Fibroblast of gingiva (primary cell): ENCODE measurements around the gene SMC4.
"Not testable (repeated sequence)": the region's sequence is repeated elsewhere in the genome, so short reads cannot be mapped to it uniquely, and the experiment has no call there.

Source experiments
- DNase-seq: peaks from one replicate; pipeline ENCODE4 v3.0.0-alpha.2; 2011; ENCODE audit warnings: low read depth

SMC4 gene

DNA sequence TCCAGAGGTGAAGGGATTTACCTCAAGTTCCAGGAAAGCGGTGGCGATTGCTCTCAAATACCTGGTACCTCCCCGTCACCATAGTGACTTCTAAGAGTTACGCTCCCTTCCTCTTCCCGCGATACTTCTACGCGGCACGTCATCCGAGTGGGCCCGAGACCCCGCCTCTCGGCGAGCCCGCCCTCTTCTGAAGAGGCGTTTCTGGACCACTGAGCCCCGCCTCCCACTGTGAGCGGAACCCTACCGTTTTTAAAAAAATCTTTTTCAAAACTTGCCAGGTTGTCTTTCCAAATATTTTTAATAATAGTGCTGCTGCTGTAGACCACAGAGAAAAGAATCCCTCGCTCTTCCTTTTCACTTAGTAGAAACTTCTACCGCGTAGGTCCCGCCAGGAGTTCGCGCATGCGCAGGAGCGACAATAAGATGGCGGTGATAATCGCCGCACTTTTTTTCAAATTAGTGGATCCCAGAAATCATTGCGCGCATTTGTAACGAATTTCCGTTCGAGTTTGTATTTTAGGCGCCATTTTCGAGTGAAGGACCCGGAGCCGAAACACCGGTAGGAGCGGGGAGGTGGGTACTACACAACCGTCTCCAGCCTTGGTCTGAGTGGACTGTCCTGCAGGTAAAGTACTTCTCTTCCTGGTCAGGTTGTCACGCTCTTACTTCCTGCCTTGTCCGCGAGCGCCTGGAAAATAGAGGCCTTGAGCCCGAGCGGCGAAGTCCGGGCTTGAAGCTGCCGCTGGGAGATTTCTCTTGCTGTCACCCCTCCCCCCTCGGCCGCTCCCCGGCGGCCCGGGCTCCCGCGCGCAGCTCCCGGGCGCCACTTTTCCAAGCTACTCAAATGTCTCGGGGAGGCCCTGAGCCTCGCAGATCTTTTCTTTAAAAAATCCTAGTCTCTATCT, at the start of gene SMC4, which contains the start of gene IFT80:
TSS of gene SMC4 (plus strand) at position 526 of the 905 bp plus-strand sequence. CDS start 1,177 bp downstream, outside the sequence.
TSS of gene IFT80 (minus strand) at position 101 of the 905 bp plus-strand sequence. CDS start 14,625 bp downstream, outside the sequence.
- peak; percentile 96 for DNase-seq

GRCh38 chr3:160355826-160356225, 43.6 kb upstream of the SMC4 start:
- DNase-seq = no peak

GRCh38 chr3:160362896-160363295, 36.6 kb upstream of the SMC4 start:
- not testable (repeated sequence) for DNase-seq

- no peak for DNase-seq
Observed at GRCh38 chr3:160365869-160366522, 33.5 kb upstream of the SMC4 start.

- DNase-seq = no peak
Observed at GRCh38 chr3:160368804-160369203, 30.6 kb upstream of the SMC4 start.

GRCh38 chr3:160369784-160370183, 29.7 kb upstream of the SMC4 start:
- no peak for DNase-seq

DNA sequence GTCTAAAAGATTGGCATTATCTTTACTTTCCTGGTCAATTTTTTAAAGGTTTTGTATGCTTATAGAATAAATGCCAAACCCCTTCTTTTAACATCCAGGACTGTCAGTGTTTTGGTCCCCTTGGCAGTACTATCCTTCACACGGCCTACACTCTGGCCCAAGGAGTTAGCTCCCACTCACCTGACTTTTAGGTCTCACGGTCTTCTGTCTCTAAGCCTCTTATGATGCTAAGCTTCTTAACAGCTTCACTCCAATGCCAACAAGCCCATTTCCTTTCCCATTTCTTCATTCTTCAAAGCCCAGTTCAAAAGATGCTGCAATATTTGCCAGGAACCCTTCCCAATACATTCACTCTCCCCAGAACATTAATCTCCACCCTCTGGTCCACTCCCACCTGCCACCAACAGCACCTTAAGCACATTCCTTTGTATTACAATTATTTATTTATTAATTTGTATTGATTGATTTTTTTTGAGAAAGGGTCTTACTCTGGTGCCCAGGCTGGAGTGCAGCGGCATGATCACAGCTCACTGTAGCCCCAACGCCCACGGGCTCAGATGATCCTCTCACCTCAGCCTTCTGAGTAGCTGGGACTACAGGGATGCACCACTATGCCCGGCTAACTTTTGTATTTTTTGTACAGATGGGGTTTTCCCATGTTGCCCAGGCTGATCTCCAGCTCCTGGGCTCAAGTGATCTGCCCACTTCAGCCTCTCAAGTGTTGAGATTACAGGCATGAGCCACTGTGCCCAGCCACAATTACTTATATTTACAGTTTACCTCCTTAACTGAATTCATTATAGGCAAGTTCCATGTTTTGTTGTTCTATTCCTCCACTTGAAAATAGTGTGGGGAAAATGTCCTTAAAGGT, 28.2 kb upstream of the SMC4 start:
- DNase-seq = no peak

- DNase-seq = peak; percentile 82
Observed at GRCh38 chr3:160372780-160373179, 26.7 kb upstream of the SMC4 start.

DNA sequence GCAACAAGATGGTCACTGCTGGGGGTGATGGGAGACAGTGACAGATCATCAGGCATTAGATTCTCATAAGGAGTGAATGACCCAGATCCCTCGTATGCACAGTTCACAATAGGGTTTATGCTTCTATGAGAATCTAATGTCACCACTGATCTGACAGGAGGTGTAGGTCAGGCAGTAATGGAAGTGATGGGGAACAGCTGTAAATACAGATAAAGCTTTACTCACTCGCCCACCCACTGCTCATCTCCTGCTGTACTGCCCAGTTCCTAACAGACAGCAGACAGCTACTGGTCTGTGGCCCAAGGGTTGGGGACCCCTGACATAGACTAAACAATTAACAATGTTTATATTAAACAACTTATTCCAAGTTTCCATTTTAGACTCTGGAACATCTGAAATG, 25.8 kb upstream of the SMC4 start:
- DNase-seq = no peak

DNA sequence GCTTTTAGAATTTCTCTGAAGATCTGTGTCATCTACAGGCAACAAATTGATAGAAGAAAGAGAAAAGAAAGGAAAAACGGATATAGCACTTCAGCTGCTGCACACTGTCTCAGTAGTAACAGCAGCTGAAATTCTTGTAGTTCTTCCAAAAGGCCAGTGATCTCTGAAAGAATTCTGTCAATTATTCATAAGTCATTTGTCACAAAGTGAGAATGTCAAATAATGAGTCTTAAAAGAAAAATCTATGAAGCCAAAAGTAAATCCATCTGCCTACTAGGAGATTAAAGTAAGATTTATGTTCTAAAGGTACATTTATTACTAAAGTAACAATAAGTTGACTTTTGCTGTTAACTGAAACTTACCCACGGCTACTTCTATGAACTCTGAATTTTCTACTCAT, 25.0 kb upstream of the SMC4 start:
- no peak for DNase-seq

DNA sequence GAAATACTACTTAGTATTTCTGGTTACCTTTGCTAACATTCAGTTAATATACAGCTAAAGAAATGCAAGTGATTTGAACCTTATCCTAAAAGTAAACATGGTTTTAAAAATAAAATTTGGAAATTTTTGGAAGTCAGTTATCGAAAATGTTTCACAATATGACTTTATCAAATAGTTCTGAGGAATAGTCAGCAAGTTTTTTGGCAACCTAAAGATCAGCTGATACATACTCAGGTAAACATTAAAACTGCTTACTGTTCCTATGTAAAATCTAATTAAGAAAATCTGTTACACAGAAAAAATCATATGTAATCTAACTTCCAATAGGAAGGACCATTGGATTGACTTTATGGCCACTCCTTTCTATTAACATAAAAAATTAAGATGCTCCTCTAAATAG, 24.5 kb upstream of the SMC4 start:
- DNase-seq = no peak

GRCh38 chr3:160376681-160377080, 22.8 kb upstream of the SMC4 start:
- DNase-seq = peak; percentile 96

GRCh38 chr3:160378331-160379109, 20.9 kb upstream of the SMC4 start:
- DNase-seq = no peak

- no peak for DNase-seq
Observed at GRCh38 chr3:160379628-160380214, 19.7 kb upstream of the SMC4 start.

DNA sequence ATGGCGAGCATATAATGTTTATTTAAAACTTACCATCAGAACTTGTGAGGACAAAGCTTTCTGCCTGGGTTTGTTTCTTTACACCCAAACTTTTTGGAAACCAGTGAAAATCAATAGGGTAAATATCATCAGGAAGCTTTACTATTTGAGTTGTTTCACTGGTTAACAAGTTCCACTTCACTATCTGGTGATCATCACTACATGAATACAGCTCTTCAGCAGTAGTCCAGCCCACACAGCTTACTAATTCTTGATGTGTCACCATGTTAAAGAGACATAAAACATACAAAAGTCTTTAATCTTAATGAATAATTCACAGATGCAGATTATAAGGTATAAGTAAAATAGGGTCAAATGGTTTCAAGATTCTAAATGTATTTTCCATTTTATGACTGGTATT, 18.0 kb upstream of the SMC4 start:
- no peak for DNase-seq

- no peak for DNase-seq
Observed at GRCh38 chr3:160384639-160385318, 14.7 kb upstream of the SMC4 start.

DNA sequence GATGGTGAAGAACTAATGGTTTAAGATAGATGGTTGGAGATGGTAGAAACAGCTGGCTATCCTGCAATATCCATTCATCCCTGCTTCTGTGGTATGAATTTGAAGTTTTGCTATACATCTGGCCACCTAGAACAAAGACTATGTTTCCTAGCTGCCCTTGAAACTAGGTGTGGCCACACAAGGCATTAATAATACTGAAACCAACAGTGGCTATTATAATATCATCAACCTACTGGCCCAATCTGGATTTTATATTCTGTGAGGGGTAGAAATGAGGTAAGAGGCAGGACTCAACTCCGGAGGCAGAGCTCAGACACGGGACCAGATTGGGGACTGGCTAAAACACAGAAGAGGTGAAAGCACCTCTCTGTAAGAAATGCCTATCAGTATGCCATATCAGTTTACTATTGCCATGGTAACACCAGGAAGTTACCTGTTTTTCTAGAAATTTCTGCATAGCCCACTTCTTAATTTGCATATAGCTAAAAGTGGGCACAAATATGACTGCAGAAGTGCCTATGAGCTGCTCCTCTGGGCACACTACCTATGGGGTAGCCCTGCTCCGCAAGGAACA, 8.8 kb upstream of the SMC4 start:
- DNase-seq = no peak

DNA sequence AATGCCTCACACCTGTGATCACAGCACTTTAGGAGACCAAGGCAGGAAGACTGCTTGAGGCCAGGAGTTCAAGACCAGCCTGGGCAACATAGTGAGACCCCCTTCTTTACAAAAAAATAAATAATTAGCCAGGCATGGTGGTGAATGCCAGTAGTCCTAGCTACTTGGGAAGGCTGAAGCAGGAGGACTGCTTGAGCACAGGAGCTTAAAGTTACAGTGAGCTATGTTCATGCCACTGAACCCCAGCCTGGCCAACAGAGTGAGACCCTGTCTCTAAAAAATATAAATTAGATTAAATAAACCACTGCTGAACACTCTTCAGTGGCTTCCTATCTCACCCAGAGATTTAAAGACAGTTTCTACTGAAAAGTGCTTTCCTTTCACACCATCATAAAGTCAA, 6.7 kb upstream of the SMC4 start:
- no peak for DNase-seq

DNA sequence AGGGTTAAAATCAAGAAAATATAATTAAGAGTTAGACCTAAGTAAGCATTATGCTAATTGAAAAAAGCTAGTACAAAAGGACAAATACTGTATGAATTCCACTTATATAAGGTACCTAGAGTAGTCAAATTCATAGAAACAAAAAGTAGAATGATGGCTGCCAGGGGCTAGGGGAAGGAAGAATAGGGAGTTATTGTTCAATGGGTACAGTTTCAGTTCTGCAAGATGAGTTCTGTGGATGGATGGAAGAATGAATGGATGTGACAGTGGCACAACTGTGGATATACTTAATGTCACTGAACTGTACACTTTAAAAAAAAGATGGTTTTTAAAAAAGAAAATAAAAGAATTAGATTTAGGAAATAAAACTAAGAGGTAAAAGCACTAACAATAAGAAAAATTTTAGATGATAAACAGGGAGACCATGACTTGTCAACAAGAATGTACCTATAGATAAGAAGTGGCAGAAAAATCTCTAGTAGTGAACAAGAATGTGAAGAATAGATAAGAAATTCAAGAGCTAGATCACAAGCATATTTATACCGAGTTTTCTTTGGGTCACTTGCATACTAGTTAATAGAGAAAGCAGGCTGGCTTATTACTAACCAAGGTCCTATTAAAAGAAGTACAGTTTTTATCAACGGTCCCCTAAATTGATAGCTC, 6.0 kb upstream of the SMC4 start:
- DNase-seq = no peak

- no peak for DNase-seq
Observed at GRCh38 chr3:160394009-160394392, 5.4 kb upstream of the SMC4 start.
